H9 (cell line): Measurements from ENCODE around the gene MAPRE3. TPM values are rescaled to one million over a fixed set of nuclear protein-coding genes. Genes with fewer than 3 reads are reported as not detected.

Source experiments
- DNase-seq: peaks from one replicate; pipeline ENCODE4 v3.0.0-alpha.2; 2017
- H2AFZ ChIP-seq: one replicate; pipeline ENCODE4 v1.6.1; 2013; ENCODE audit warnings: mild to moderate bottlenecking, low read length, control low read depth, moderate library complexity
- H2AK5ac ChIP-seq: 2 replicates; pipeline ENCODE4 v1.6.1; 2013; ENCODE audit warnings: low read length, control low read depth, mixed read lengths; ENCODE audit not compliant: insufficient read length
- H2BK120ac ChIP-seq: one replicate; pipeline ENCODE4 v1.6.1; 2013; ENCODE audit warnings: low read depth, mild to moderate bottlenecking, low read length, control low read depth, inconsistent platforms; ENCODE audit not compliant: poor library complexity, severe bottlenecking
- H2BK12ac ChIP-seq: 2 replicates; pipeline ENCODE4 v1.6.1; 2013; ENCODE audit warnings: low read length, control low read depth, mixed read lengths, low read depth; ENCODE audit not compliant: insufficient read length
- H2BK15ac ChIP-seq: 2 replicates; pipeline ENCODE4 v1.6.1; 2013; ENCODE audit warnings: low read depth, low read length, control low read depth
- H2BK20ac ChIP-seq: one replicate; pipeline ENCODE4 v1.6.1; 2013; ENCODE audit warnings: low read depth, mild to moderate bottlenecking, low read length, control low read depth, inconsistent platforms; ENCODE audit not compliant: poor library complexity, severe bottlenecking
- H2BK5ac ChIP-seq: 2 replicates; pipeline ENCODE4 v1.6.1; 2013; ENCODE audit warnings: low read length, control low read depth, mixed read lengths; ENCODE audit not compliant: insufficient read length
- H3K14ac ChIP-seq: 2 replicates; pipeline ENCODE4 v1.6.1; 2013; ENCODE audit warnings: low read length, control low read depth; ENCODE audit not compliant: insufficient read depth
- H3K18ac ChIP-seq: 2 replicates; pipeline ENCODE4 v1.6.1; 2013; ENCODE audit warnings: low read depth, mild to moderate bottlenecking, mixed read lengths, low read length, control low read depth; ENCODE audit not compliant: insufficient read length
- H3K23ac ChIP-seq: 2 replicates; pipeline ENCODE4 v1.6.1; 2013; ENCODE audit warnings: low read length, control low read depth, mixed read lengths, low read depth; ENCODE audit not compliant: insufficient read length
- H3K23me2 ChIP-seq: 2 replicates; pipeline ENCODE4 v1.6.1; 2013; ENCODE audit warnings: low read depth, mild to moderate bottlenecking, mixed read lengths, low read length, control low read depth; ENCODE audit not compliant: insufficient read length, poor library complexity, severe bottlenecking
- H3K27ac ChIP-seq: 2 replicates; pipeline ENCODE4 v1.5.1; 2013; ENCODE audit warnings: low read length, control low read depth, mixed read lengths, low read depth; ENCODE audit not compliant: insufficient read length
- H3K27me3 ChIP-seq: 2 replicates; pipeline ENCODE4 v1.6.1; 2013; ENCODE audit warnings: low read length, control low read depth, inconsistent platforms; ENCODE audit not compliant: insufficient read depth
- H3K4ac ChIP-seq: 2 replicates; pipeline ENCODE4 v1.6.1; 2013; ENCODE audit warnings: low read depth, mild to moderate bottlenecking, control low read depth, inconsistent platforms, low read length, moderate library complexity
- H3K4me1 ChIP-seq: 2 replicates; pipeline ENCODE4 v1.6.1; 2013; ENCODE audit warnings: low read length, control low read depth, inconsistent platforms; ENCODE audit not compliant: insufficient read depth
- H3K4me2 ChIP-seq: 2 replicates; pipeline ENCODE4 v1.6.1; 2013; ENCODE audit warnings: low read length, control low read depth, mixed read lengths; ENCODE audit not compliant: insufficient read length, insufficient read depth
- H3K56ac ChIP-seq: 2 replicates; pipeline ENCODE4 v1.6.1; 2013; ENCODE audit warnings: low read depth, mild to moderate bottlenecking, mixed read lengths, low read length, control low read depth; ENCODE audit not compliant: insufficient read length
- H3K79me1 ChIP-seq: 2 replicates; pipeline ENCODE4 v1.6.1; 2013; ENCODE audit warnings: low read depth, mild to moderate bottlenecking, moderate library complexity, low read length, control low read depth, inconsistent platforms; ENCODE audit not compliant: insufficient read depth, poor library complexity, severe bottlenecking
- H3K79me2 ChIP-seq: 2 replicates; pipeline ENCODE4 v1.6.1; 2013; ENCODE audit warnings: low read length, control low read depth, inconsistent platforms; ENCODE audit not compliant: insufficient read depth
- H3K9ac ChIP-seq: 2 replicates; pipeline ENCODE4 v1.6.1; 2013; ENCODE audit warnings: low read length, control low read depth, mixed read lengths; ENCODE audit not compliant: insufficient read length; ENCODE audit errors: extremely low read depth
- H3K9me3 ChIP-seq: one replicate; pipeline ENCODE4 v1.6.1; 2013; ENCODE audit warnings: low read depth, low read length, inconsistent platforms; ENCODE audit not compliant: control insufficient read depth
- H3T11ph ChIP-seq: one replicate; pipeline ENCODE4 v1.6.1; 2013; ENCODE audit warnings: mild to moderate bottlenecking, low read length, control low read depth, inconsistent platforms
- H4K20me1 ChIP-seq: one replicate; pipeline ENCODE4 v1.6.1; 2013; ENCODE audit not compliant: control insufficient read depth, insufficient read length, insufficient read depth
- H4K5ac ChIP-seq: 2 replicates; pipeline ENCODE4 v1.6.1; 2013; ENCODE audit warnings: low read depth, mild to moderate bottlenecking, mixed read lengths, low read length, control low read depth; ENCODE audit not compliant: insufficient read length
- H4K8ac ChIP-seq: replicated peaks from 2 replicates; pipeline ENCODE4 v1.6.1; 2013; ENCODE audit warnings: low read length, control low read depth, mixed read lengths, low read depth; ENCODE audit not compliant: insufficient read length
- H4K91ac ChIP-seq: 2 replicates; pipeline ENCODE4 v1.6.1; 2013; ENCODE audit warnings: low read depth, mild to moderate bottlenecking, moderate library complexity, mixed read lengths, low read length, control low read depth; ENCODE audit not compliant: insufficient read length
- H3K27ac Mint-ChIP-seq, 3 experiments: 2 replicates in 2 of 3; 3 replicates in 1 of 3; pipeline ENCODE4 v1.8.0; 2020 to 2021; ENCODE audit warnings: mixed read lengths in 3 of 3, mild to moderate bottlenecking in 1 of 3, moderate library complexity in 1 of 3
- H3K27me3 Mint-ChIP-seq: 2 replicates; pipeline ENCODE4 v1.8.0; 2021; ENCODE audit warnings: low read depth, mild to moderate bottlenecking, moderate library complexity, mixed read lengths
- H3K36me3 Mint-ChIP-seq, 3 experiments: 2 replicates in 2 of 3; 3 replicates in 1 of 3; pipeline ENCODE4 v1.8.0; 2020 to 2021; ENCODE audit warnings: low read depth in 3 of 3, mixed read lengths in 3 of 3; ENCODE audit not compliant: insufficient read depth in 1 of 3
- H3K4me1 Mint-ChIP-seq, 2 experiments: 2 replicates each; pipeline ENCODE4 v1.8.0; 2020; ENCODE audit warnings: mixed read lengths in 2 of 2
- H3K4me3 Mint-ChIP-seq, 2 experiments: 2 replicates in 1 of 2; 3 replicates in 1 of 2; pipeline ENCODE4 v1.8.0; 2020 to 2021; ENCODE audit warnings: mild to moderate bottlenecking in 2 of 2, mixed read lengths in 2 of 2, moderate library complexity in 1 of 2
- H3K9me3 Mint-ChIP-seq, 2 experiments: 2 replicates in 1 of 2; 3 replicates in 1 of 2; pipeline ENCODE4 v1.8.0; 2020; ENCODE audit warnings: mild to moderate bottlenecking in 2 of 2, mixed read lengths in 2 of 2, moderate library complexity in 1 of 2
- CTCF ChIP-seq: fragments of 200-600 bp; sonication (generic); conservative IDR thresholded peaks from 3 replicates; pipeline ENCODE4 v1.8.0; 2021; ENCODE audit warnings: antibody characterized with exemption, mild to moderate bottlenecking
- WGBS: extraction: QIAGEN DNeasy Blood & Tissue Kit; methylation state at CpG from one replicate; pipeline ENCODE4 v1.1.7; 2013; ENCODE audit warnings: missing lambda C conversion rate, low lambda C conversion rate, mixed read lengths; ENCODE audit not compliant: insufficient read length; ENCODE audit errors: extremely low coverage; 5-methylcytosine and 5-hydroxymethylcytosine counted together
- total RNA-seq: library from RNA; stranded (reverse); gene quantifications from 2 replicates; pipeline ENCODE4 v1.2.1, GENCODE V29; 2021

Gene MAPRE3
- total RNA-seq, 1 experiment from 2014 or later = 2.0 TPM

- no peak overlapping the region for H3T11ph ChIP-seq
- no peaks in the 10 kb centered on the region for H3K9me3 ChIP-seq
- no peak overlapping the region for H2AK5ac ChIP-seq
- H2BK5ac ChIP-seq = no peak overlapping the region
- no peak overlapping the region; a peak in 1 of 7 replicates for H3K27ac Mint-ChIP-seq
- DNase-seq = no peak
- no peak overlapping the region for H3K14ac ChIP-seq
- no peak overlapping the region for H3K4ac ChIP-seq
- H3K4me3 Mint-ChIP-seq = no peak overlapping the region
- no peak overlapping the region for H2BK15ac ChIP-seq
- no peaks in the 10 kb centered on the region; the same call in 1 of the 2 replicates for H3K27me3 ChIP-seq
- TF ChIP-seq CTCF = no peak
- no peak overlapping the region for H4K5ac ChIP-seq
- no peaks in the 10 kb centered on the region for H3K79me1 ChIP-seq
- H3K4me2 ChIP-seq = no peak overlapping the region
- H3K4me1 Mint-ChIP-seq = peaks cover 12 to 20% of the 10 kb centered on the region in 2 experiments
- H2AFZ ChIP-seq = no peak overlapping the region
- no peak overlapping the region for H3K27ac ChIP-seq
- H4K91ac ChIP-seq = no peak overlapping the region
- no peaks in the 10 kb centered on the region for H3K23me2 ChIP-seq
- H3K18ac ChIP-seq = no peak overlapping the region
- H3K36me3 Mint-ChIP-seq = peaks cover 0 to 14% (median 11%) of the 10 kb centered on the region in 3 experiments; a peak in 6 of 7 replicates
- H3K23ac ChIP-seq = no peak overlapping the region
- H2BK12ac ChIP-seq = no peak overlapping the region
- H3K27me3 Mint-ChIP-seq = peaks cover 4% of the 10 kb centered on the region
- no peaks in the 10 kb centered on the region for H4K20me1 ChIP-seq
- H4K8ac ChIP-seq = no peak overlapping the region
- no peak overlapping the region for H2BK120ac ChIP-seq
- H3K79me2 ChIP-seq = no peaks in the 10 kb centered on the region
- no peak overlapping the region for H2BK20ac ChIP-seq
- no peaks in the 10 kb centered on the region; a peak in 1 of 5 replicates for H3K9me3 Mint-ChIP-seq
- H3K9ac ChIP-seq = no peak overlapping the region
- no peak overlapping the region for H3K56ac ChIP-seq
- peaks cover 4% of the 10 kb centered on the region; the same call in 1 of the 2 replicates for H3K4me1 ChIP-seq
- no CpG with 5 or more reads among the region's 9 CpGs for WGBS
These were observed 49.0 kb downstream of the MAPRE3 start for GRCh38 chr2:27019459-27019858.
